Measurements from ENCODE around the gene PANX2. TPM values are rescaled to one million over a fixed set of nuclear protein-coding genes. Genes with fewer than 3 reads are reported as not detected.
"Not testable (repeated sequence)": the region's sequence is repeated elsewhere in the genome, so short reads cannot be mapped to it uniquely, and the experiment has no call there.

PANX2 gene
- total RNA-seq, result 0.76 TPM

GRCh38 chr22:50170453-50171318 lies at the start of gene PANX2:
Gene PANX2 (plus strand): TSS chr22:50170731. CDS start chr22:50170731, 0 bp downstream.
- intact Hi-C loops (cut with DNase I), result no loop called here
- DNase-seq (ENCODE audit: low spot score), result no peak
- ATAC-seq, result no peak

DNA sequence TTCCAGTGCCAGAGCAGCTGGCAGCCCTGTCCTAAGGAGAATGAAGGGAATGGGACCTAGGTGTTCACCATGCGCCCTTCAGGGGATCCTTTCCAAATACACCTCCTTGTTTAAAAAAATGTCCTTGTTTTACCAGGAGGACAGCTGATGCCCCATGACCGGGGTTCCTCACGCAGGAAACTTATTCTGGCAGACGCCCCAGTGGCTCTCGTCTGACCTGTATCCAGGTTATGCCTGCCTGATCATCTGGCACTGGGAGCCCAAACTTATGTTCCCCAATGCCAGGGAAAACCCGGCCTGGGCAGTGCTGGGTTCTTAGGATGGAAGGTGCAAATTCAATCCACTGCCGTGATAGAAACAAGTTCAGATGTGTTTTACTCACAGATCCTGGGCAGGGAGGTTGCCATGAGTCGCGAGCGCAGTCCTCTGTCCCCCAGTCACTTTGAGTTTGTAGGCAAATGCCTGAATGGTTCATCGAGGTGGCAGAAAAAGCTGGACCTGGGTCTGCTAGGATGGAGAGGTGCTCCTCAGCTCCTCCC lies 49.3 kb upstream of the PANX2 start:
- ATAC-seq, result no peak
- no peak for DNase-seq (ENCODE audit: low spot score)
- intact Hi-C loops (cut with DNase I), result no loop called here

GRCh38 chr22:50123119-50123518 lies 47.4 kb upstream of the PANX2 start:
- DNase-seq (ENCODE audit: low spot score) (no peak), ATAC-seq (no peak)
- intact Hi-C loops (cut with DNase I), result no loop called here

DNA sequence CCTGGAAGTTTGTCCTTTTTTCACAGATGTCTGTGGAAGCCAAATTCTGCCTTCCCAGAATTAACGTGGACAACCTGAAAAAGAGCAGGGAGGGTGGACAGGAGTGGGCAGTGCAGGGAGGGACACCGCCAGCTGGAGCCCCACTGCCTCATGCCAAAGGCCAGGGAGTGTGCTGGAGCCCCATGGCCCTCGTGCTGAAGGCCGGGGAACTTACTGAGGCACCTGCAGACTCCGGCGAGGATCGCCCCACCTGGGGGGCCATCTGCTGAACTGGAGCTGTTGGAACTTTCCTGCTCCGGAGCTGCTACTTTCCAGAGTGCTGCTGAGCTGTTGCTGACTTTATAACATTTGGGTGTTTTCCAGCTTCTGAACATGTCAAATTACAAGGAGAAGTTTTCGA lies 45.5 kb upstream of the PANX2 start:
- intact Hi-C loops (cut with DNase I), result no loop called here
- no peak for DNase-seq (ENCODE audit: low spot score)
- ATAC-seq, result no peak

GRCh38 chr22:50129121-50129736 lies 41.3 kb upstream of the PANX2 start:
- intact Hi-C loops (cut with DNase I), result no loop called here
- DNase-seq (ENCODE audit: low spot score) (no peak), ATAC-seq (no peak)

DNA sequence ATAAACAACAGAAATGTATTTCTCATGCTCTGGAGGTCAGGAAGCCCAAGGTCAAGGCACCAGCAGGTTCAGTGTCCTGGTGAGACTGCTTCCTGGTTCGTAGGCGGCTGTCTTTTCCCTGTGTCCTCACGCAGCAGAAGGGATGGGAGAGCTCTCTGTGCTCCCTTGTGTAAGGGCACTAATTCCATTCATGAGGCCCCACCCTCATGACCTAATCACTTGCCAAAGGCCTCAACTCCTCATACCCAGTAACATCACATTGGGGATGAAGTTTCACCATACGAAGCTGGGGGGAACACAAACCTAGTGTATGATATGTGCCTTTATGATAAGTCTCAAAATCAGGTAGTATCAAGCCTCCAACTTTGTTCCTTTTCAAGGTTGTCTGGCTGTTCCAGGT lies 38.6 kb upstream of the PANX2 start:
- intact Hi-C loops (cut with DNase I), result no loop called here
- DNase-seq (ENCODE audit: low spot score), result no peak

DNA sequence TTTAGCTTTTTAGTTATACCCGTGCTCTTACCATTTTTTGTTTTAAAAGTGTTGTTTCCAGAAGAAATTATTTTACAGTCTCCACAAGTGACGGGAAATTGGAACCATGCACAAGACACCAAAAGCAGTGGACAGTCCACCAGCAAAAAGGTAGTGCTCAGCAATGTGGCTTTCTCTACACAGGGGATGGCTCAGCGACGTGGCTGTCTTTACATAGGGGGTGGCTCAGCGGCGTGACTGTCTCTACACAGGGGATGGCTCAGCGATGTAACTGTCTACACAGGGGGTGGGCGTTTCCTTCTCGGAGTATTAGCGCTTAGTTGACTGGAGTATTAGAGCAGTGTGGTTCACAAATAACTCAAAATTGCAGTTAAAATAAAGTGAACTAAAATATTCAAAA lies 36.0 kb upstream of the PANX2 start:
- intact Hi-C loops (cut with DNase I), result no loop called here
- no peak for ATAC-seq
- no peak for DNase-seq (ENCODE audit: low spot score)

More for the DNA sequence above, 38.6 kb upstream of the PANX2 start:
- ATAC-seq, result no peak

- intact Hi-C loops (cut with DNase I), result no loop called here
- DNase-seq (ENCODE audit: low spot score), result no peak
- no peak for ATAC-seq
These were observed 33.9 kb upstream of the PANX2 start for GRCh38 chr22:50136581-50137015.

- DNase-seq (ENCODE audit: low spot score); ATAC-seq; intact Hi-C loops (cut with DNase I): not testable (repeated sequence)
These were observed 33.3 kb upstream of the PANX2 start for GRCh38 chr22:50137277-50137676.

- DNase-seq (ENCODE audit: low spot score) (no peak), ATAC-seq (no peak)
- intact Hi-C loops (cut with DNase I), result no loop called here
These were observed 32.5 kb upstream of the PANX2 start for GRCh38 chr22:50138041-50138440.

DNA sequence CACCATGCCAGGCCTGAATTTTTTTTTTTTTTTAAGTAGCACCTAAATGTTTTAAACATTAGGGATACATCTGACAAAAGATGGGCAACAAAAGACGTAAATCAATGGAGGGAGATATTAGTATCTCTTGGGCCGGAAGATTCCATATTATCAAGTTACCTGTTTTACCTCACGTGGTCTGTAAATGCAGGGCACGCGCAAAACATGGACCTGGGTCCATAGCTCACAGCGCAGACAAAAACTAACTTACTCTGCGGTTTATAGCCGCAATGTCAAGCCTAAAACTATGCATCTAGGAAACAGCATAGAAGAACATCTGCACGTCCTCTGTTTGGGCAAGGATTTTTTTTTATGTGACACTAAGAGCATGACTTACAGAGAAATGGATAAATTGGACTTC lies 31.5 kb upstream of the PANX2 start:
- ATAC-seq (no peak), DNase-seq (ENCODE audit: low spot score) (no peak)
- intact Hi-C loops (cut with DNase I), result no loop called here

GRCh38 chr22:50139843-50140415 lies 30.6 kb upstream of the PANX2 start:
- intact Hi-C loops (cut with DNase I), result no loop called here
- ATAC-seq (no peak), DNase-seq (ENCODE audit: low spot score) (no peak)

DNA sequence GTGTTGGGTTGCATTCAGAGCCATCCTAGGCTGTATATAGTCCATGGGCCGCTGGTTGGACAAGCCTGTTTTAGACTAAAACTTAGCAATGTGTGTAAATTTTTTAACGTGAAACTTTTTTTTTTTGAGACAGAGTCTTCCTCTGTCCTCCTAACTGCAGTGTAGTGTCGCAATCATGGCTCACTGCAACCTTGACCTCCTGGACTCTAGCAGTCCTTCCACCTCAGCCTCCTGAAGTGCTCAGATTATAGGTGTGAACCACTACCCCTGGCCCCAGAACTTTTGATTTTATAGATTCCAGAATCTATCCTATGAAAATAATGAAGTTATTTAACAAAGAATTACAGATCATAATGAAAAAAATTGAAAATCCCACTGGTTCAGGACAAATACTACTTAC lies 29.9 kb upstream of the PANX2 start:
- intact Hi-C loops (cut with DNase I), result no loop called here
- DNase-seq (ENCODE audit: low spot score), result no peak
- no peak for ATAC-seq

DNA sequence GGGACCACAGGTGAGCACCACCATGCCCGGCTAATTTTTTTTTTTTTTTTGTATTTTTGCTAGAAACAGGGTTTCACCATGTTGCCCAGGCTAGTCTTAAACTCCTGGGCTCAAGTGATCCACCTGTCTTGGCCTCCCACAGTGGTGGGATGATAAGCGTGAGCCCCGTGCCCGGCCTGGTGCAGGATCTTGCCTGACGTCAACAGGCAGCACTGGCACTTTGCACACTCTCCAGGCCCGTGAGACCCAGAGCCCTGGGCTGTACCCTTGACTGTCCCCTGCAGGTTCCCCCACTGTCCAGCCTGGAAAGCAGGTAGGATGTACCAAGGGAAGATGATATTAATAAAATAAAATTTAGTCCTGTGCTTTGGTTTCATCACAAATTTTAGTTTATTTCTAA lies 29.1 kb upstream of the PANX2 start:
- no peak for ATAC-seq
- intact Hi-C loops (cut with DNase I), result no loop called here
- no peak for DNase-seq (ENCODE audit: low spot score)

DNA sequence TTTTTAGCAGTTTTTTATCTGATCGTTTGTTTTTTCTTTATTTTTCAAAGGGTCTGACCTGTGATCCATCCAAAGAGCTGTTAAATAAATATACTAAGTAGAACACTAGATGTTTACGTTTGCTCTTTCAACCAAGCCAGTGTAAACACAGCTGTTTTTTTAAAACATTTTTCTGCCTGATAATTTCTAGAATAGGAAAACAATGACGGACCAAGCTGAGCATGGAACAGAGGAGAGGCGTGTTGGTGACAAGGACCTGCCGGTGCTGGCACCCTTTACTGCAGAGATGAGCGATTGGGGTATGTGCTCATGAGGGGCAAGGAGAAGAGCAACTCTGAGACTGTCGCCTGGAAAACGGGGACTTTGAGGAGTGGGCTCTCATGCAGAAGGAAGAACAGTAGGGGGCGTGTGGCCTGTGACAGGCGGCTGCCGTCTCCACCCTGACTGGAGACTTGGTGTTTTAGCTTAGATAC lies 28.6 kb upstream of the PANX2 start:
- no peak for DNase-seq (ENCODE audit: low spot score)
- intact Hi-C loops (cut with DNase I), result no loop called here
- no peak for ATAC-seq

GRCh38 chr22:50143096-50143495 lies 27.4 kb upstream of the PANX2 start:
- intact Hi-C loops (cut with DNase I), result no loop called here
- ATAC-seq (no peak), DNase-seq (ENCODE audit: low spot score) (no peak)

- ATAC-seq, result no peak
- intact Hi-C loops (cut with DNase I), result no loop called here
- no peak for DNase-seq (ENCODE audit: low spot score)
These were observed 26.4 kb upstream of the PANX2 start for GRCh38 chr22:50144005-50144614.

DNA sequence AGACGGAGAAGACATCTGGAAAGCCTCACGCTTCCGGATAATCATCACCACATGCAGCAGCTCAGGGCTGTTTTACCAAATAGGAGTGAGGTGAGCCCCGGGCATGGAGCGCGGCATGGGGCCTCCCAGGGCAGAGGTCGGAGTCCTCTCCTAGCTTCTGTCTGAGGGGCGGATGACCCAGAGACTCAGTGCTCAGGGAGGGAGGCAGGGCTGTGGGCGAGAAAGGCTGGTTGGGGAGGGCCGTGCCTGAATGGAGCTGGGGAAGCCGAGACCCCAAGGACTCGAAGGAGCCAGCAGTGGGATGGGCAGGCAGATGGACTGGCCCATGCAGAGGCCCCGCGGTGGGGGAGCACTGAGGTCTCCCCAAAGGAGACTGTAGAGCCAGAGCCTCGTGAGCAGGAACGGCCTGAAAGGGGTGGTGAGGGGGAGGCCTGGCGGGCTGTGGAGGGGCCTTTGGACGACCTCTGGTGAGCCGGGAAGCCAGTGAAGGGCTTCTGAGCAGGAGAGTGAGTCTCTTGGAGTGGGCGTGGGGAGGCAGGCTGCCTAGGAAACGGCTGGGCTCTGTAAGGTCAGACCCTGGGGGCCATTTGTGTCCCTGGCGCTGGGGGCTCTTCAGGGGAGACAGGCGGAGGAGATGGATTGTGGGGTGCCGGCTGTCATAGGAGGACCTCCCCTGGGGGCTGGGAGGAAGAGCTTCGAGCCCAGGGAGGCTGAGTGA lies 24.7 kb upstream of the PANX2 start:
- intact Hi-C loops (cut with DNase I), result no loop called here
- DNase-seq (ENCODE audit: low spot score) (no peak), ATAC-seq (peak; percentile 4)
